Keratinocyte (primary cell): ENCODE results near the gene SLC35E3. TPM values are rescaled to one million over a fixed set of nuclear protein-coding genes. Genes with fewer than 3 reads are reported as not detected.

Source experiments
- DNase-seq: peaks from one replicate; pipeline ENCODE4 v3.0.0-alpha.2; 2011; ENCODE audit warnings: low read depth, missing footprints, low spot score
- FAIRE-seq: peaks from 2 replicates; lab custom pipeline; 2011; peaks lifted over from hg19 to GRCh38; lab: Jason Lieb, UNC
- H2AFZ ChIP-seq: 2 replicates; pipeline ENCODE4 v1.6.0; 2012; ENCODE audit warnings: low read length, control low read depth, inconsistent platforms; ENCODE audit not compliant: control insufficient read depth
- H3K27ac ChIP-seq: 2 replicates; pipeline ENCODE4 v1.5.1; 2011; ENCODE audit warnings: low read length; ENCODE audit not compliant: control insufficient read depth, insufficient read depth
- H3K27me3 ChIP-seq: 3 replicates; pipeline ENCODE4 v1.6.0; 2011; ENCODE audit warnings: low read length; ENCODE audit not compliant: control insufficient read depth, insufficient read depth; ENCODE audit errors: extremely low read depth
- H3K36me3 ChIP-seq, 2 experiments: 2 replicates in 1 of 2; 3 replicates in 1 of 2; pipeline ENCODE4 v1.5.1; 2011; ENCODE audit warnings: low read length in 2 of 2, mild to moderate bottlenecking in 1 of 2; ENCODE audit not compliant: control insufficient read depth in 2 of 2, insufficient read depth in 2 of 2; ENCODE audit errors: extremely low read depth in 1 of 2
- H3K4me1 ChIP-seq: 3 replicates; pipeline ENCODE4 v1.5.1; 2011; ENCODE audit warnings: low read length; ENCODE audit not compliant: control insufficient read depth, insufficient read depth; ENCODE audit errors: extremely low read depth
- H3K4me2 ChIP-seq: 3 replicates; pipeline ENCODE4 v1.6.0; 2011; ENCODE audit warnings: low read depth, low read length; ENCODE audit not compliant: control insufficient read depth, insufficient read depth; ENCODE audit errors: extremely low read depth
- H3K4me3 ChIP-seq, 3 experiments: fragments of 200-600 bp in 1 of 3; sonication (generic) in 1 of 3; 2 replicates in 2 of 3; 3 replicates in 1 of 3; pipeline ENCODE4 v1.5.1; 2011 to 2016; ENCODE audit warnings: low read length in 3 of 3, mild to moderate bottlenecking in 3 of 3, control low read depth in 2 of 3, inconsistent platforms in 1 of 3, low read depth in 1 of 3, mixed read lengths in 1 of 3, mixed run types in 1 of 3, moderate library complexity in 1 of 3; ENCODE audit not compliant: control insufficient read depth in 2 of 3, insufficient read depth in 2 of 3; ENCODE audit errors: extremely low read depth in 1 of 3
- H3K79me2 ChIP-seq: 2 replicates; pipeline ENCODE4 v1.6.0; 2012; ENCODE audit warnings: low read length; ENCODE audit not compliant: control insufficient read depth, insufficient read depth
- H3K9ac ChIP-seq: 3 replicates; pipeline ENCODE4 v1.6.0; 2011; ENCODE audit warnings: low read length; ENCODE audit not compliant: control insufficient read depth, insufficient read depth; ENCODE audit errors: extremely low read depth
- H3K9me1 ChIP-seq: 3 replicates; pipeline ENCODE4 v1.6.0; 2011; ENCODE audit warnings: low read length; ENCODE audit not compliant: control insufficient read depth, insufficient read depth; ENCODE audit errors: extremely low read depth
- H3K9me3 ChIP-seq: 2 replicates; pipeline ENCODE4 v1.5.1; 2012; ENCODE audit warnings: low read depth, low read length; ENCODE audit not compliant: control insufficient read depth
- H4K20me1 ChIP-seq: 3 replicates; pipeline ENCODE4 v1.6.0; 2011; ENCODE audit warnings: low read length; ENCODE audit not compliant: control insufficient read depth, insufficient read depth; ENCODE audit errors: extremely low read depth
- CTCF ChIP-seq, 3 experiments: IDR thresholded peaks in 1 of 3; conservative IDR thresholded peaks in 1 of 3; optimal IDR thresholded peaks in 1 of 3; 2 replicates in 2 of 3; 3 replicates in 1 of 3; pipeline versions ENCODE3 to v1.5.1; 2011; ENCODE audit warnings: low read length in 3 of 3, mild to moderate bottlenecking in 3 of 3, moderate library complexity in 2 of 3, control low read depth in 1 of 3, inconsistent platforms in 1 of 3; ENCODE audit not compliant: insufficient read depth in 2 of 3; ENCODE audit errors: extremely low read depth in 1 of 3
- EZH2 ChIP-seq: IDR thresholded peaks from one replicate; pipeline ENCODE4 v1.6.1; 2012; ENCODE audit warnings: inconsistent platforms, mild to moderate bottlenecking, low read length, moderate library complexity
- dilution Hi-C: fragments of 300-500 bp; cut with MboI; formaldehyde crosslinking; loops from one replicate; pipeline ENCODE4 v1.7.0; 2020; ENCODE audit warnings: low sequenced_read_pairs; ENCODE audit not compliant: extremely low pct_ligation_motif_present
- polyA plus RNA-seq, 5 experiments: library from polyadenylated mRNA; depleted of rRNA in 3 of 5; stranded (reverse) in 3 of 5; stranded (forward) in 1 of 5; unstranded in 1 of 5; fragments of >200 nt; gene quantifications; 1 replicate in 1 of 5; 2 replicates in 3 of 5; 3 replicates in 1 of 5; pipeline versions ENCODE4 v1.2.1 to v1.2.3, GENCODE V29; 2011 to 2012; ENCODE audit warnings: missing spikeins in 2 of 5, low read depth in 1 of 5, low replicate concordance in 1 of 5

The SLC35E3 gene
- polyA plus RNA-seq, 1 donor (not counting 4 experiments of a cell fraction or from before 2014, with no cell fraction given), result 9.9 TPM

GRCh38 chr12:68828672-68829068, 82.7 kb downstream of the SLC35E3 start:
- no peaks in the 10 kb centered on the region for H3K9me3 ChIP-seq
- H2AFZ ChIP-seq, result no peak overlapping the region
- H3K4me1 ChIP-seq, result no peaks in the 10 kb centered on the region
- H3K4me3 ChIP-seq, result no peak overlapping the region
- no peaks in the 10 kb centered on the region for H3K27me3 ChIP-seq
- no peak overlapping the region for H3K9ac ChIP-seq
- DNase-seq (no peak), FAIRE-seq (no peak)
- dilution Hi-C loops, result no loop called here
- H3K79me2 ChIP-seq, result peaks cover 12% of the 10 kb centered on the region
- H4K20me1 ChIP-seq, result no peaks in the 10 kb centered on the region
- TF ChIP-seq EZH2, result no peak
- no peak for TF ChIP-seq CTCF (optimal IDR thresholded peaks at IDR 0.05 in 1 of 3, IDR thresholded peaks at IDR 0.05 in 1 of 3, conservative IDR thresholded peaks at IDR 0.05 in 1 of 3; ENCODE audit: extremely low read depth in 1 of 3, insufficient read depth in 2 of 3, low read length in 3 of 3)
- H3K27ac ChIP-seq, result no peak overlapping the region
- no peak overlapping the region for H3K4me2 ChIP-seq
- no peaks in the 10 kb centered on the region for H3K9me1 ChIP-seq
- peaks cover 16 to 31% of the 10 kb centered on the region in 2 experiments for H3K36me3 ChIP-seq

Other genes starting within 250 kb of the SLC35E3 start
- 178 to 274 TPM (median 235 TPM) in 3 replicates for gene RAP1B, start 135.3 kb upstream of the SLC35E3 start, polyA plus RNA-seq
- 35.3 to 71.7 TPM (median 52.0 TPM) in 3 replicates for gene NUP107, start 59.2 kb upstream of the SLC35E3 start, polyA plus RNA-seq
- gene MDM2, start 62.0 kb downstream of the SLC35E3 start, polyA plus RNA-seq, result 24.0 to 55.0 TPM (median 28.0 TPM) in 3 replicates
- gene CPM, start 187.0 kb downstream of the SLC35E3 start, polyA plus RNA-seq, result 1.3 to 2.7 TPM (median 2.5 TPM) in 3 replicates